Natural killer cell (primary cell): ENCODE results near the gene NDUFB5. TPM values are rescaled to one million over a fixed set of nuclear protein-coding genes. Genes with fewer than 3 reads are reported as not detected.

Source experiments
- total RNA-seq, 4 donors: library from RNA; stranded (reverse); fragments of 120-200 nt in 1 of 4; gene quantifications; one replicate each; pipeline versions ENCODE4 v1.2.3 to v1.2.4, GENCODE V29; 2013 to 2022

Gene NDUFB5
- total RNA-seq, 3 donors from 2014 or later (not counting 1 experiment from before 2014, with no cell fraction given) = 19.0 to 25.4 (median 23.9) TPM

Other genes starting within 250 kb of the NDUFB5 start
- gene GNB4, start 153.3 kb upstream of the NDUFB5 start, total RNA-seq = 1 to 10 TPM; 1.6 to 3.4 (median 2.9) TPM
- 10 to 100 TPM; 23.1 to 29.9 (median 24.1) TPM for gene ACTL6A, start 41.9 kb upstream of the NDUFB5 start, total RNA-seq
- 10 to 100 TPM; 23.2 to 30.8 (median 25.5) TPM for gene MRPL47, start 156 bp upstream of the NDUFB5 start, total RNA-seq
- 1 to 10 TPM; 2.4 to 5.6 (median 3.0) TPM for gene USP13, start 48.2 kb downstream of the NDUFB5 start, total RNA-seq